GM21619 (cell line): ENCODE measurements around the gene DRICH1.
"Not testable (repeated sequence)": the region's sequence is repeated elsewhere in the genome, so short reads cannot be mapped to it uniquely, and the experiment has no call there.

Experiments
- ATAC-seq: cut with Tn5 transposase; IDR thresholded peaks from one replicate; pipeline ENCODE4 v1.9.1; 2021; ENCODE audit not compliant: unreplicated experiment

Gene DRICH1

GRCh38 chr22:23569716-23570115 is 62.4 kb downstream of the DRICH1 start:
- ATAC-seq = no peak

DNA sequence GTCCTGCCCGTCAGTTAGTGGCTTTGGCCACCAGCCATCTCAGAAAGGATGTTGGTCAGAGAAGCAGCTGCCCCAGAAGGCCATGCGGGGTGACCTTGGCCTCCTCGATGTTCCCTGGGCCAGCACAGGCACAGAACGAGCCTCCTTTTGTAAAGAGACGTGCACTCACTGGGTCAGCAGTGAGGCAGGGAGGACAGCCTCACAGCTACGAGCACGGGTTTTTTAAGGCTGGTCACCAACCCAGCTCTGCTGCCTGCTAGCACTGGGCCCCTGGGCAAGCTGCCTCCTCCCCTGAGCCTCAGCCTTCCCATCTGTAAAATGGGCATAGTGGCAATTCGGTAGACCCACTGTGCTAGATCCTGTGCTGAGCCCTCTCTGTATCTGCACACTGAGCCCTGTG is 62.8 kb downstream of the DRICH1 start:
- ATAC-seq = no peak

GRCh38 chr22:23566705-23567475 is 65.2 kb downstream of the DRICH1 start:
- ATAC-seq = no peak

- ATAC-seq = no peak
These were observed 66.0 kb downstream of the DRICH1 start for GRCh38 chr22:23565915-23566704.

DNA sequence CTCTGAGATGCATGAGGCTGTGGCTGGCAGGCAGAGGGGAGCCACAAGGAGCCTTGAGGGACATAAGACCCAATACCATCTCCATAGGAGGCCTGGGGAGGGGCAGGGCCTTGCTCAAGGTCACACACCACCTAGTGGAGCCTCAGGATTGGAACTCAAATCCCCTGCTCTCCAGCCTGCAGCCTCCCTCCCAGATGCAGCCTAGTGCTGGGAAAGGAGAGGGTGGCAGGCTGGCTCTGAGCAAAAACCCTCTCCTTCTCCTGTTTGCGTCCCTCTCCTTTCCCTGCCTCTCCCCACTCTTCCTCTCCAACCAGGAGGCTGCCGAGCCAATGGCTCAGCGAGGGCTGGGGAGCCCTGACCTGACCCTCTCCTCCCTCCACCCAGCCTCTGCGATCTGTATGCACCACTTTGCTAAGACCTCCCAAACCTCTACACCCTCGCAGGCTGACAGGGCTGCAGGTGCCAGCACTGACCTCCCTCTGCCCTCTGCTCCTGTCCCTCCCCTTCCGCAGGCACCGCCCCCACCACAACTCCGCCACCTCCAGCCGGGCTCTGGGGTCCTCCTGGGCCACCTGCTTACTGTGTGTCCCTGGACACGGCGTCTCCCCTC is 66.7 kb downstream of the DRICH1 start:
- ATAC-seq = no peak

DNA sequence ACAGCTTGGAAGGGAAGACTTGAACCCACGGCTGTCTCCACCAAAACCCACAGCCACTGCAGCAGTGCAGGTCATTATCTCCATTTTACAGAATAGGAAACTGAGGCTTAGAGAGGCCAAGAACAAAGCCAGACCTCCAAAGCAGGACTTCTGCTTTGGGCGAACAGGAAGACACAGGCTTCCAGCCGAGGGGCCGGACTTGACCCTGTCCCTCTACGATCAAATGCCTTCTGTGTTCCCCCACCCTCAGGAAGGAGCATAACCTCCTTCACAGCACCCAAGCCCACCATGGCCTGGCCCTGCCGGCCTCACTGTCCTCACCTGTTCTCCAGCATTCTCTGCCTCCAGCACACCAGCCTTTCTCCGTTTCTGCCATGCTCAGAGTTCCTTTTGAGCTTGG is 67.8 kb downstream of the DRICH1 start:
- no peak for ATAC-seq

DNA sequence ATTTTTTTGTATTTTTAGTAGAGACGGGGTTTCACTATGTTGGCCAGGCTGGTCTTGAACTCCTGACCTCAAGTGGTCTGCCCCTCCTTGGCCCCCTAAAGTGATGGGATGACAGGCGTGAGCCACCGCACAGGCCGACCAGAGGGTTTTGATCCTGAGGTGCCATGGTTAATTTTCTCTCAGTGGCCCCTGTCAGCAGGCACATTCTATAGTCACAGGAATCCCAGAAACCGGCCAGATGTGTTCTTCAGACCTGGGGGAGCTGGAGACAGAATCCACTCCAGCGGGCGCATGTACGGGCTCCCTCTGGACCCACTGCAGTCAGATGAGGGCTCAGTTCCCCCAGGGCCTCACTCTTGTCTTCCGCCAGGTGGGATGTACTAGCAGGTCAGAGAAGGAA is 69.0 kb downstream of the DRICH1 start:
- ATAC-seq = no peak

- ATAC-seq = no peak
These were observed 69.9 kb downstream of the DRICH1 start for GRCh38 chr22:23562186-23562585.

GRCh38 chr22:23561025-23561510 is 71.1 kb downstream of the DRICH1 start:
- not testable (repeated sequence) for ATAC-seq

DNA sequence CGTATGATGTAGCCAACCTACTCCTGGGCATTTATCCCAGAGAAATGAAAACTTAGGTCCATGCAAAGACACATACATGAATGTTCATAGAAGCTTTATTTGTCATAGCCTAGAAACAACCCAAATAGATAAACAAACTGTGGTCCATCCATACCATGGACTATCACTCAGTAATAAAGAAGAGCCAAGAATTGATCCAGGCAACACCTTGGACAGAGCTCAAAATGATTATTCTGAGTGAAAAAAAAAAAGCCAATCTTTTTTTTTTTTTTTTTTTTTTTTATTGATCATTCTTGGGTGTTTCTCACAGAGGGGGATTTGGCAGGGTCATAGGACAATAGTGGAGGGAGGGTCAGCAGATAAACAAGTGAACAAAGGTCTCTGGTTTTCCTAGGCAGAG is 71.9 kb downstream of the DRICH1 start:
- not testable (repeated sequence) for ATAC-seq
